PC-3 (cell line): Measurements from ENCODE around the gene MAGI1. TPM values are rescaled to one million over a fixed set of nuclear protein-coding genes. Genes with fewer than 3 reads are reported as not detected.

Experiments used
- ATAC-seq: fragments of 200-7000 bp; cut with Tn5 transposase; 2 replicates; pipeline ENCODE4 v1.9.1; 2020; ENCODE audit warnings: mild to moderate bottlenecking, moderate library complexity
- BruUV-seq: library from RNA; stranded (reverse); fragments of 400-500 nt; replicated peaks from 2 replicates; lab custom pipeline; 2021; lab: Mats Ljungman, UMichigan
- CTCF ChIA-PET: fragments of 300-600 bp; sonication (Branson Sonifier 250); formaldehyde crosslinking; loops from one replicate; lab custom pipeline; 2022; ENCODE audit warnings: antibody characterized with exemption; lab: Charles Lee
- POLR2A ChIA-PET: fragments of 300-600 bp; sonication (Branson Sonifier 250); formaldehyde crosslinking; loops from one replicate; lab custom pipeline; 2022; ENCODE audit warnings: antibody characterized with exemption; ENCODE audit not compliant: unreplicated experiment; lab: Charles Lee
- DNase-seq: peaks from one replicate; pipeline ENCODE4 v3.0.0-alpha.2; 2015
- H2AFZ ChIP-seq: fragments of 300-600 bp; sonication (generic); 2 replicates; pipeline ENCODE4 v1.6.0; 2016; ENCODE audit warnings: antibody characterized with exemption, low read length
- H3F3A ChIP-seq: fragments of 300-600 bp; sonication (generic); one replicate; pipeline ENCODE4 v1.6.0; 2017; ENCODE audit warnings: antibody characterized with exemption, low read length, control low read depth, mild to moderate bottlenecking; ENCODE audit not compliant: unreplicated experiment
- H3K27ac ChIP-seq: fragments of 300-600 bp; sonication (generic); 2 replicates; pipeline ENCODE4 v1.5.1; 2016; ENCODE audit warnings: mild to moderate bottlenecking, low read length
- H3K27me3 ChIP-seq: fragments of 300-600 bp; sonication (generic); 2 replicates; pipeline ENCODE4 v1.6.1; 2016; ENCODE audit warnings: low read length, mixed read lengths
- H3K36me3 ChIP-seq: fragments of 300-600 bp; sonication (generic); 2 replicates; pipeline ENCODE4 v1.6.1; 2016; ENCODE audit warnings: low read depth, mixed run types, low read length, mixed read lengths
- H3K4me1 ChIP-seq: fragments of 300-600 bp; sonication (generic); 2 replicates; pipeline ENCODE4 v1.5.1; 2016; ENCODE audit warnings: low read length; ENCODE audit not compliant: insufficient read depth
- H3K4me2 ChIP-seq: fragments of 300-600 bp; sonication (generic); 2 replicates; pipeline ENCODE4 v1.6.0; 2016; ENCODE audit warnings: low read length
- H3K4me3 ChIP-seq: fragments of 300-600 bp; sonication (generic); 2 replicates; pipeline ENCODE4 v1.5.1; 2016; ENCODE audit warnings: mild to moderate bottlenecking, low read length, mixed read lengths
- H3K79me2 ChIP-seq: fragments of 300-600 bp; sonication (generic); 2 replicates; pipeline ENCODE4 v1.6.1; 2017; ENCODE audit warnings: low read length, mixed read lengths
- H3K9ac ChIP-seq: fragments of 300-600 bp; sonication (generic); 2 replicates; pipeline ENCODE4 v1.6.0; 2016; ENCODE audit warnings: mild to moderate bottlenecking, low read length
- H3K9me2 ChIP-seq: fragments of 300-600 bp; sonication (generic); replicated peaks from 2 replicates; pipeline ENCODE4 v1.6.1; 2016; ENCODE audit warnings: mixed run types, low read length, mixed read lengths
- H3K9me3 ChIP-seq: fragments of 300-600 bp; sonication (generic); 2 replicates; pipeline ENCODE4 v1.6.1; 2016; ENCODE audit warnings: low read length, mixed read lengths
- H4K20me1 ChIP-seq: fragments of 300-600 bp; sonication (generic); 2 replicates; pipeline ENCODE4 v1.6.1; 2016; ENCODE audit warnings: low read length, mixed read lengths
- CTCF ChIP-seq: fragments of 300-600 bp; sonication (generic); conservative IDR thresholded peaks from 2 replicates; pipeline ENCODE4 v1.5.1; 2017; ENCODE audit warnings: antibody characterized with exemption, low read depth, mild to moderate bottlenecking, low read length
- EZH2 ChIP-seq: fragments of 300-600 bp; sonication (generic); IDR thresholded peaks from one replicate; pipeline ENCODE4 v1.6.1; 2017; ENCODE audit warnings: antibody characterized with exemption, mild to moderate bottlenecking, low read length; ENCODE audit not compliant: unreplicated experiment
- EZH2phosphoT487 ChIP-seq: fragments of 300-600 bp; sonication (generic); IDR thresholded peaks from 2 replicates; pipeline ENCODE4 v1.6.1; 2018; ENCODE audit warnings: mild to moderate bottlenecking, antibody characterized with exemption, low read length, borderline replicate concordance
- intact Hi-C: fragments of 100-400 bp; cut with micrococcal nuclease; formaldehyde crosslinking; loops from 2 replicates; pipeline ENCODE4 v1.9.0; 2023
- total RNA-seq: library from RNA; depleted of rRNA; stranded (reverse); fragments of >200 nt; gene quantifications from 2 replicates; pipeline ENCODE4 v1.2.3, GENCODE V29; 2014

Gene MAGI1
- total RNA-seq, 1 experiment from 2014 or later = 8.9 TPM

GRCh38 chr3:65338571-65338970, 700.1 kb downstream of the MAGI1 start:
- no peaks in the 10 kb centered on the region for H3K36me3 ChIP-seq
- no peaks in the 10 kb centered on the region for H3F3A ChIP-seq
- POLR2A ChIA-PET = no interaction called here
- no peak overlapping the region for H3K9ac ChIP-seq
- ATAC-seq (no peak), DNase-seq (peak; percentile 2)
- CTCF ChIA-PET = no interaction called here
- H3K79me2 ChIP-seq = no peaks in the 10 kb centered on the region
- no peak overlapping the region for H2AFZ ChIP-seq
- BruUV-seq = no TSS peak
- no peak overlapping the region for H3K4me2 ChIP-seq
- H3K4me1 ChIP-seq = no peaks in the 10 kb centered on the region
- H3K9me2 ChIP-seq = no peaks in the 10 kb centered on the region
- H3K27ac ChIP-seq = no peak overlapping the region
- no peak overlapping the region for H3K4me3 ChIP-seq
- no peaks in the 10 kb centered on the region for H4K20me1 ChIP-seq
- H3K27me3 ChIP-seq = no peaks in the 10 kb centered on the region; the same call in 1 of the 2 replicates
- H3K9me3 ChIP-seq = no peaks in the 10 kb centered on the region
- no peak for TF ChIP-seq EZH2
- TF ChIP-seq EZH2phosphoT487 = no peak
- no peak for TF ChIP-seq CTCF
- intact Hi-C loops = no loop called here

GRCh38 chr3:65335587-65335986, 703.1 kb downstream of the MAGI1 start:
- H2AFZ ChIP-seq = no peak overlapping the region
- POLR2A ChIA-PET = no interaction called here

More at GRCh38 chr3:65335587-65335986, 703.1 kb downstream of the MAGI1 start:
- H3F3A ChIP-seq = no peaks in the 10 kb centered on the region
- no peak overlapping the region for H3K27ac ChIP-seq
- H4K20me1 ChIP-seq = no peaks in the 10 kb centered on the region
- no peak overlapping the region for H3K4me3 ChIP-seq
- no peaks in the 10 kb centered on the region for H3K4me1 ChIP-seq
- CTCF ChIA-PET = no interaction called here
- H3K9me3 ChIP-seq = no peaks in the 10 kb centered on the region
- no peak overlapping the region for H3K4me2 ChIP-seq
- ATAC-seq = no peak
- H3K9ac ChIP-seq = no peak overlapping the region
- H3K27me3 ChIP-seq = no peaks in the 10 kb centered on the region; the same call in 1 of the 2 replicates
- H3K79me2 ChIP-seq = no peaks in the 10 kb centered on the region
- H3K36me3 ChIP-seq = no peaks in the 10 kb centered on the region
- no TSS peak for BruUV-seq
- no peak for DNase-seq
- intact Hi-C loops = no loop called here
- TF ChIP-seq EZH2 (no peak), EZH2phosphoT487 (no peak), CTCF (no peak)
- no peaks in the 10 kb centered on the region for H3K9me2 ChIP-seq
